ENCODE data around the gene RAD51B. TPM values are rescaled to one million over a fixed set of nuclear protein-coding genes. Genes with fewer than 3 reads are reported as not detected.

RAD51B gene
- total and polyA plus RNA-seq, 2 donors, result 6.2 to 92.9 TPM

DNA sequence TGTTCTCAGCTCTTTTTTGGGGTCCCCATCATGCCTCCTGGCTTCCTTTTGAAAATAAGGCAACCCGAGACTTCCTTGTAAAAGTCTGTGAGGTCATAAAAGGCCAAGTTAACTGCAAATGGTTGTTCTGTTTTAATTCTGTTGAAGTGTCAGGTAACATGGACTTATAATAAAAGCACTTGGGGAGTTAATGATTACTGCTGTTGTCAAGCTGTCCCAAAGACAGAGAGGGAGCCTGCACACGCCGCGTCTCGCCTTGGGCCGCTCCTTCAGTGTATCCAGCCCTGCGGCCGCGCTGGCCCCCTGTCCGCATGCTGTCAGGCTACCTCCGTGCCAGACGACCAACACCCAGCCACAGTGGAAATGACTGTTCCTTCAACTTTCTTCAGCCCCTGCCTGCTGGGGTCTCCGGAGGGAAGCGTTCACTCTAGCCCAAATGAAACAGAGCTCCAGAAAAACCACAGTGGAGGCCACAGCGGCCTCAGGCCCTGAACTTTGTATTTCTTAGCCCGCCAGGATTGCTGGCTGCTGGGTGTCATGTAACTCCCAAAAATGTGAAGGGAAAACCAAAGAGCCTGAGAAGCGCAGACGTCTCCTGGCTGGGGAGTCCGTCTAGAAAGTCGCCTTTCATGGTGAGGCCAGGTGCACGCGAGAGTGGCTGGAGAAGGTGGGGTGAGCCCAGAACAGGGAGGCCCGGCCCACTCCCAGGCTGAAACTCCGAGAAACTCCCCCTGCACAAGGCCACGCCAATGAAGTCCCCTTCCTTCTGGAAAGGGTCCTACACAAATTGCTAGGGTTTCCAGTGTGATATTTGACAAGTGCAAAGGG, 784.2 kb downstream of the RAD51B start:
- DNase-seq (ENCODE audit: extremely low spot score), result no peak
- no peak overlapping the region for H3K4me3 ChIP-seq (ENCODE audit: low read depth, low read length)
- 89% methylated on average over 25 of the region's 25 CpGs for WGBS
- no peaks in the 10 kb centered on the region for H3K36me3 ChIP-seq (ENCODE audit: insufficient read depth)
- peaks cover 1% of the 10 kb centered on the region for H3K4me1 ChIP-seq (ENCODE audit: insufficient read depth)
- H3K27ac ChIP-seq (ENCODE audit: low read depth), result no peak overlapping the region

DNA sequence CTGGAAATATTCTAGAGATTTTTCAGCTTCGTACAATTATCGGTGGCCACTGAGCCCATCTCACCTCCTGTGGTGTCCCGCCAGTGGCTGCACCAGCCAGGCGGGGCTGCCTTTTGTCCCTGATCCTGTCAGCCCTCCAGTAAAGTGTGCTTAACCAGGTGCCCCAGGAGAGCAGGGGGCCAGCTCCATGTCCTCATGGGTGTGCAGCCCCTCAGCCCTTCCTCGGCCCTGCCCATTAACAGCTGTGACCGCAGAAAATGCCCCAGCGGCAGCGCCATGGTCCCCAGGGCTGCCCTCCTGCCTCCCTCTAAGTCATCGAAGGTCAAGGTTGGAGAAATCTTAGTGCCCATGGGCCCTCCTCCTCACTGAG, 784.8 kb downstream of the RAD51B start:
- H3K27ac ChIP-seq (ENCODE audit: low read depth), result no peak overlapping the region
- WGBS, result 98% methylated on average over 9 of the region's 9 CpGs
- H3K4me3 ChIP-seq (ENCODE audit: low read depth, low read length), result no peak overlapping the region
- H3K4me1 ChIP-seq (ENCODE audit: insufficient read depth), result peaks cover 1% of the 10 kb centered on the region
- no peaks in the 10 kb centered on the region for H3K36me3 ChIP-seq (ENCODE audit: insufficient read depth)
- no peak for DNase-seq (ENCODE audit: extremely low spot score)

DNA sequence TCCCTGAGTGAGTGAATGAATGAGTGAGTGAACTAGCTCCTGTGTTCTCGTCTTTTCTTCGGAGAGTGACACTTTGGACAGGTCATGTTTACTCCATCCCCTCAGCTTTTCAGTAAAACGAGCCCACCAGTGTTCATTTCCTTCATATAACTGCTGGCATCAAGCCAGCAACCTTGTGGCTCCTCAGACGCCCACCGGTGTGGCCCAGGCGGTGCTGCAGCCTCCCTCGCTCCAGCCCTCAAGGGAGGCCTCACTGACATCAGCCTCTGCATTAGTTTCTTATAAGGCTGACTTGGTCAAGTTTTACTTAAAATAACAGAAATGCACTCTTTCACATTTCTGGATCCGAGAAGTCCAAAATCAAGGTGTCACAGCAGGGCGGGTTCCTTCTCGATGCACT, 785.2 kb downstream of the RAD51B start:
- 90% methylated on average over 10 of the region's 10 CpGs for WGBS
- no peak overlapping the region for H3K4me3 ChIP-seq (ENCODE audit: low read depth, low read length)
- H3K4me1 ChIP-seq (ENCODE audit: insufficient read depth), result peaks cover 1% of the 10 kb centered on the region
- no peaks in the 10 kb centered on the region for H3K36me3 ChIP-seq (ENCODE audit: insufficient read depth)
- no peak for DNase-seq (ENCODE audit: extremely low spot score)
- H3K27ac ChIP-seq (ENCODE audit: low read depth), result no peak overlapping the region

- 65% methylated on average over 3 of the region's 3 CpGs for WGBS
- Histone ChIP-seq H3K36me3 (ENCODE audit: insufficient read depth) (no peaks in the 10 kb centered on the region), H3K4me1 (ENCODE audit: insufficient read depth) (peaks cover 1% of the 10 kb centered on the region), H3K27ac (ENCODE audit: low read depth) (no peak overlapping the region), H3K4me3 (ENCODE audit: low read depth, low read length) (no peak overlapping the region)
- DNase-seq (ENCODE audit: extremely low spot score), result no peak
Observed at GRCh38 chr14:68606176-68606575, 786.6 kb downstream of the RAD51B start.

DNA sequence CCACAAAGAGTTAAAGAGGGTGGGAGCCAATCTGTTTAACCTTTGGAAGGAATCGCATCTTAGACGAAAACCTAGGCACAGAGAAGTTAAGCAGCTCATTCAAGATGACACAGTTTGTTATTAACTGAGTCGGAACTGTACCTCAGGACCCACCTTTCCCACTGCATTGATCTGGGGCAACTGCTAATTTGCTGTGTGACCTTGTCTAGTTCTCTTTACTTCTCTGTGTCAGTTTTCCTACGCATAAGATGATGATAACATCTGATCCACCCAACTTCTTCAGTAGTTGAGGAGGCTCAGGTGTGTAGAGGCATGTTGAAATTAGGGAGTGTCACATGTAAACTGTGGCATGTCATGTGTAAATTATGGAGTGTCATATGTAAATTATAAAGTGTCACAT, 787.1 kb downstream of the RAD51B start:
- Histone ChIP-seq H3K4me3 (ENCODE audit: low read depth, low read length) (no peak overlapping the region), H3K4me1 (ENCODE audit: insufficient read depth) (peaks cover 1% of the 10 kb centered on the region), H3K27ac (ENCODE audit: low read depth) (peak overlapping the region; percentile 26), H3K36me3 (ENCODE audit: insufficient read depth) (no peaks in the 10 kb centered on the region)
- no peak for DNase-seq (ENCODE audit: extremely low spot score)
- 89% methylated on average over 4 of the region's 4 CpGs for WGBS

DNA sequence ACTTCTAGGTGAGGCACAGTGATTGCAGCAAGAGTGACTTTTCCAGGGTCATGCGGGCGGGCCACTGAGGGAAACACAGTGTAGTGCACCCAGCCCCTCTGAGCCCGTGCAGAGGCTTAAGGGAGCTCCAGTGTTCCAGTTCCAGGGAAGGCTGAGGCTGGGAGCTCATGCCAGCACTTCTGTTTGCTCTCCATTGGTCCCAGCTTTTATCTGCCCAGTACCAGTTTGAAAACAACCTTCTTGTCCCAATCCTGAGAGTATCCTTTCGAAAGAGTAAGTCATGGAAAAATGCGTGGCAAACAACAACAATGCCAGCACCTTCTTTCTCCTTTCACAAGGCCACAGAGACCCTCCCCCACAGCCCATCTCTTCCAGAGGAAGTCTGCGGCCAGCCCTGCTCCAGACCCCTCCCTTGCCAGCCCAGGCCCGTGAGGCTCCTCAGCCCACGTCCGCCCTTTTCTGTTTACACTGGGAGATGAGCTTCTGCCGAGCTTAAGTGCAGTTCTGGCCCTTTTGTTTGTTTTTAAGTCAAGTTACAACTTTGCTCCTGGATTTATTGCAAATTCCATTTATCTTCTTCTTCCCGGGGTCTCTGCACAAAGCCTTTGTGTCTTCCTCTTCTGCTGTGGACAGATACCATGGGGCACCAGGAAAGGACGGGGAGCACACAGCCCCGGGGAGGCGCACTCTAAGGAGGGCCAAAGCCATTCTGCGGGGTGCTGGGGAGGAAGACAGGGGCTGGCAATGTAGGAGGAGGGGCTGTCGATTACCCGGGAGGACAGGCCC, 787.7 kb downstream of the RAD51B start:
- peaks cover 1% of the 10 kb centered on the region for H3K4me1 ChIP-seq (ENCODE audit: insufficient read depth)
- 23% methylated on average over 17 of the region's 17 CpGs for WGBS
- H3K36me3 ChIP-seq (ENCODE audit: insufficient read depth), result no peaks in the 10 kb centered on the region
- H3K27ac ChIP-seq (ENCODE audit: low read depth), result peak overlapping the region; percentile 79
- DNase-seq (ENCODE audit: extremely low spot score), result peak; percentile 80
- H3K4me3 ChIP-seq (ENCODE audit: low read depth, low read length), result no peak overlapping the region

DNA sequence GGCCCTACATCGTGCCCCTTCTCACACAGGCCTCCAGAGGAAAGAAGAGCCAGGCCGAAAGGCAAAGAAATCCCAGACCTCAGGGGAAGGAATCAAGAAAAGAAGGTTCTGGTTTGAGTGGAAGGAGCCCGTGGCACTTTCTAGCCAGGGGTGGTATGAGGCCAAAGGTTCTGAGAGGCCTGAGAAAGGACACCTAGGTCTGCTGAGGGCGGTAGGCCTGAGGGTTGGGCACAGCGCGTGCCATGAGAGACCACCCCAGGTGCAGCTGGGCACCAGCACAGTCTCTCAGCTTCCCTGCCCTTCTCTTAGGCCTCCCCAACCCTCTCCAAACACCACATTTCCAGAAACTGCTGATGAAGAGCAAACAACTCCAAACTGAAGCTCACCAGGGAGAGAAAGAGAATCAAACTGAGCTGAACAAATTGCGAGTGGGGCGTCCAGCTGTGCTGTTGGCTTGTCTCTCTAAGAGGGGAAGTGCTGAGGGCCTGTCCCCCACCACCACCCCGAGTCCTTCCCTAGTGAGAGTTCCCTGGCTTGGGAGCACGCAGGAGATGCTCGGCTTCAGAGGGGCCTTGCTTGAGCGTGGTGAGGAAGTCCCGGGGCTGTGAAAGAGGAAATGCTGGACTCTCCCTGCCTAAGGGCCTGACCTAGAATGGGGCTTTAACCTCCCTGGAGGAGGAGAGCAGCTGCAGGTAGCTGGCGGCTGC, 788.4 kb downstream of the RAD51B start:
- 61% methylated on average over 14 of the region's 14 CpGs for WGBS
- no peak for DNase-seq (ENCODE audit: extremely low spot score)
- H3K36me3 ChIP-seq (ENCODE audit: insufficient read depth), result no peaks in the 10 kb centered on the region
- H3K27ac ChIP-seq (ENCODE audit: low read depth), result peak overlapping the region; percentile 79
- H3K4me3 ChIP-seq (ENCODE audit: low read depth, low read length), result no peak overlapping the region
- peaks cover 1% of the 10 kb centered on the region for H3K4me1 ChIP-seq (ENCODE audit: insufficient read depth)

DNA sequence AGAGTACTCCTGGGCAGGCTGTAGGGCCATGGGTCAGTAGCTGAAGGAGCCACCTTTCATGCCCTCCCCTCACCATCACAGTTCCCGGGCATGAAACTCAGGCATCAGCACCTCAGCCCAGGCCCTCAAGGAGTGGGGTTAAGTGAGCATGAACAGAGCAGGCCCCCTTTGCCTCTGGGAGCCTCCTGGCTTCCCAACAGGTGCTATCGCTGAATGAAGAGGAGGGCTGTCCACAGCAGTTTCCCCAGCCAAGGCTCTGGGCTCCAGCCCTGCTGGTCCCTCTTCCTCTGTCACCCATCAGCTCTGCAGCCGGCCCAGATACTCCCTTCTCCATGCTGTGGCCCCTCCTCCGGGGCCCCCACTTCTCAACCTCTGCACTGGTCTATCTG, 789.0 kb downstream of the RAD51B start:
- H3K27ac ChIP-seq (ENCODE audit: low read depth), result peak overlapping the region; percentile 79
- H3K4me1 ChIP-seq (ENCODE audit: insufficient read depth), result peaks cover 1% of the 10 kb centered on the region
- no peak overlapping the region for H3K4me3 ChIP-seq (ENCODE audit: low read depth, low read length)

DNA sequence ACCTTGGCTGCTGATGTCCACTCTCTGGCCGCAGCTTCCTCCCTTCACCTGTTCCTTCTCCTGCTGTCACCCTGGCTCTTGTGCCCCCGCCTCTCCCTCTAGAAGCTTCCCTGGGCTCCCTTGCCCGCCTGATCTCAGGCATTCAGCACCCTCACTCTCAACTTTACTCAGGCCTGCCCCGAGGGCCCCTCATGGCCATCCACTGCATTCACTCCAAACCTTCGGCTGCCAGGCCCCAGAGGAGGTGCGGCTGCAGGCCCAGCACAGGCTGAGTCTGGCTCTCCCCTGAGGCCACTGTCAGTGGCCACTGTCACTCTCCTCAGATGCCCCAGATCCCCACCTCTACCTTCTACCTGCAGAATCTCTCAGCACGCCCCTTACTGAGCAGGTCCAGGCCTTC, 789.4 kb downstream of the RAD51B start:
- no peaks in the 10 kb centered on the region for H3K36me3 ChIP-seq (ENCODE audit: insufficient read depth)
- no peak overlapping the region for H3K4me3 ChIP-seq (ENCODE audit: low read depth, low read length)
- DNase-seq (ENCODE audit: extremely low spot score), result no peak
- no peak overlapping the region for H3K27ac ChIP-seq (ENCODE audit: low read depth)
- 97% methylated on average over 7 of the region's 7 CpGs for WGBS
- H3K4me1 ChIP-seq (ENCODE audit: insufficient read depth), result peaks cover 1% of the 10 kb centered on the region

More for the DNA sequence above, 789.0 kb downstream of the RAD51B start:
- 94% methylated on average over 4 of the region's 4 CpGs for WGBS
- no peak for DNase-seq (ENCODE audit: extremely low spot score)
- no peaks in the 10 kb centered on the region for H3K36me3 ChIP-seq (ENCODE audit: insufficient read depth)

GRCh38 chr14:68610251-68610793, 790.7 kb downstream of the RAD51B start:
- no peak overlapping the region for H3K4me3 ChIP-seq (ENCODE audit: low read depth, low read length)
- peaks cover 1% of the 10 kb centered on the region for H3K4me1 ChIP-seq (ENCODE audit: insufficient read depth)
- no peak overlapping the region for H3K27ac ChIP-seq (ENCODE audit: low read depth)
- DNase-seq (ENCODE audit: extremely low spot score), result no peak
- H3K36me3 ChIP-seq (ENCODE audit: insufficient read depth), result no peaks in the 10 kb centered on the region
- 72% methylated on average over 8 of the region's 8 CpGs for WGBS

GRCh38 chr14:68611599-68611998, 792.0 kb downstream of the RAD51B start:
- Histone ChIP-seq H3K27ac (ENCODE audit: low read depth) (peak overlapping the region; percentile 45), H3K36me3 (ENCODE audit: insufficient read depth) (no peaks in the 10 kb centered on the region), H3K4me1 (ENCODE audit: insufficient read depth) (peaks cover 1% of the 10 kb centered on the region), H3K4me3 (ENCODE audit: low read depth, low read length) (no peak overlapping the region)
- 46% methylated on average over 4 of the region's 4 CpGs for WGBS
- DNase-seq (ENCODE audit: extremely low spot score), result no peak

GRCh38 chr14:68612049-68612448, 792.5 kb downstream of the RAD51B start:
- DNase-seq (ENCODE audit: extremely low spot score), result no peak
- WGBS, result 40% methylated on average over 5 of the region's 5 CpGs

DNA sequence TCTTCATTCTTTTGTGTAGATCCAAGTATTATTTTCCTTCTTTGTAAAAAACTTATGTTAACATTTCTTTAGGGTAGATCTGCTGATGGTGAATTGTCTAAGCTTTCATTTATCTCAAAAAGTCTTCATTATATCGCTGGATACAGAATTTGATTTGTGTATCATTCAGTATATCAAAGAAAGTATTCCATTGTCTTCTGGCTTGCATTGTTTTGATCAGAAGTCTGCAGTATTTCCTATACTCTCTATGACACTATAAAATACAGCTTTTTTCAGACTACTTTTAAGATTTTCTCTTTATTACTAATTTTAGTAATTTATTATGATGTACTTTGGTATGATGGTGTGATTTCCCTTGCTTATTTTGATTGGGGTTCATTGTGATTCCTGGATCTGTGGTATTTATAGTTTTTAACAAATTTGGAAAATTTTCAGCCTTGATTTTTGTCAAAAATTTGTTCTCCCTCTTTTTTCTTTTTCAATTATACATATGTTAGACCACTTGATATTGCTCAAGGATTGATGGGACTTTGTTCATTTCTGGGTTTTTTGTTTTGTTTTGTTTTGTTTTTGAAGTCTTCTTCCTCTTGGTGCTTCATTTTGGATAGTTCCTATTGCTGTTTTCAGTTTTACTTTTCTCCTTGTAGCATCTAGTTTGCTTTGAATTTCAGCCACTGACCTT, 796.8 kb downstream of the RAD51B start:
- H3K36me3 ChIP-seq (ENCODE audit: insufficient read depth), result no peaks in the 10 kb centered on the region
- 89% methylated on average over 1 of the region's 1 CpG for WGBS
- no peak overlapping the region for H3K27ac ChIP-seq (ENCODE audit: low read depth)
- H3K4me1 ChIP-seq (ENCODE audit: insufficient read depth), result no peaks in the 10 kb centered on the region
- H3K4me3 ChIP-seq (ENCODE audit: low read depth, low read length), result no peak overlapping the region
- no peak for DNase-seq (ENCODE audit: extremely low spot score)

More at GRCh38 chr14:68612049-68612448, 792.5 kb downstream of the RAD51B start:
- Histone ChIP-seq H3K27ac (ENCODE audit: low read depth) (peak overlapping the region; percentile 45), H3K36me3 (ENCODE audit: insufficient read depth) (no peaks in the 10 kb centered on the region), H3K4me3 (ENCODE audit: low read depth, low read length) (no peak overlapping the region), H3K4me1 (ENCODE audit: insufficient read depth) (peaks cover 1% of the 10 kb centered on the region)

Data from urinary bladder (tissue), 4 donors.